UCSD-AML1 (cell line): ENCODE results near the gene IER2.
"Not testable (repeated sequence)": the region's sequence is repeated elsewhere in the genome, so short reads cannot be mapped to it uniquely, and the experiment has no call there.

Experiments used
- DNase-seq: peaks from one replicate; lab custom pipeline; 2025; ENCODE audit not compliant: unreplicated experiment; lab: John Stamatoyannopoulos, UW

The IER2 gene

GRCh38 chr19:13162724-13163608 lies 12.8 kb downstream of the IER2 start:
- DNase-seq: peak; percentile 98

GRCh38 chr19:13163609-13164342 lies 13.6 kb downstream of the IER2 start:
- DNase-seq: peak; percentile 76

- peak; percentile 89 for DNase-seq
Measured at GRCh38 chr19:13164343-13165161, 14.3 kb downstream of the IER2 start.

- no peak for DNase-seq
Measured at GRCh38 chr19:13165162-13165997, 15.2 kb downstream of the IER2 start.

GRCh38 chr19:13166151-13166550 lies 15.9 kb downstream of the IER2 start:
- DNase-seq: not testable (repeated sequence)

GRCh38 chr19:13169769-13170168 lies 19.6 kb downstream of the IER2 start:
- no peak for DNase-seq

- no peak for DNase-seq
Measured at GRCh38 chr19:13171146-13171545, 20.9 kb downstream of the IER2 start.

- DNase-seq: peak; percentile 50
Measured at GRCh38 chr19:13172346-13173138, 22.3 kb downstream of the IER2 start.

- no peak for DNase-seq
Measured at GRCh38 chr19:13173139-13173737, 23.0 kb downstream of the IER2 start.

GRCh38 chr19:13176345-13176744 lies 26.1 kb downstream of the IER2 start:
- DNase-seq: no peak

GRCh38 chr19:13177584-13177983 lies 27.4 kb downstream of the IER2 start:
- not testable (repeated sequence) for DNase-seq

GRCh38 chr19:13178291-13178690 lies 28.1 kb downstream of the IER2 start:
- DNase-seq: not testable (repeated sequence)

GRCh38 chr19:13181747-13182388 lies 31.7 kb downstream of the IER2 start:
- DNase-seq: peak; percentile 85

GRCh38 chr19:13184926-13185325 lies 34.7 kb downstream of the IER2 start:
- DNase-seq: not testable (repeated sequence)

- DNase-seq: not testable (repeated sequence)
Measured at GRCh38 chr19:13185763-13186657, 35.8 kb downstream of the IER2 start.

GRCh38 chr19:13186688-13187087 lies 36.5 kb downstream of the IER2 start:
- not testable (repeated sequence) for DNase-seq

GRCh38 chr19:13187419-13187818 lies 37.2 kb downstream of the IER2 start:
- DNase-seq: no peak

- no peak for DNase-seq
Measured at GRCh38 chr19:13189600-13189999, 39.4 kb downstream of the IER2 start.
